HepG2 (cell line): ENCODE measurements around the gene SLC25A47. TPM values are rescaled to one million over a fixed set of nuclear protein-coding genes. Genes with fewer than 3 reads are reported as not detected.
A peak's percentile ranks its signal among the peaks of the same experiment; 100 is the strongest.

Experiments
- ATF1 ChIP-seq: IDR thresholded peaks from 2 replicates; pipeline ENCODE4 v1.6.1; 2016; ENCODE audit warnings: mild to moderate bottlenecking, control low read depth
- HDAC2 ChIP-seq: sonication (generic); formaldehyde crosslinking; IDR thresholded peaks from 2 replicates; pipeline ENCODE4 v1.4.0; 2020; ENCODE audit warnings: missing genetic modification reagents
- HOXA7 ChIP-seq: sonication (generic); formaldehyde crosslinking; IDR thresholded peaks from 2 replicates; pipeline ENCODE4 v1.8.1; 2022; ENCODE audit warnings: mild to moderate bottlenecking, missing genetic modification reagents, moderate library complexity
- KAT7 ChIP-seq: IDR thresholded peaks from 2 replicates; pipeline ENCODE4 v1.6.1; 2018; ENCODE audit warnings: borderline replicate concordance, missing compliant biosample characterization
- LCORL ChIP-seq, 2 experiments: fragments of 450-650 bp in 1 of 2; sonication (generic) in 1 of 2; formaldehyde crosslinking in 1 of 2; IDR thresholded peaks; 2 replicates each; pipeline versions ENCODE4 v1.5.0 to v1.6.1; 2017 to 2020; ENCODE audit warnings: antibody characterized with exemption in 1 of 2, missing genetic modification reagents in 1 of 2
- PHF21A ChIP-seq: sonication (generic); formaldehyde crosslinking; IDR thresholded peaks from 2 replicates; pipeline ENCODE4 v1.5.0; 2020; ENCODE audit warnings: mild to moderate bottlenecking, missing genetic modification reagents
- RAD51 ChIP-seq: fragments of 450-650 bp; IDR thresholded peaks from 2 replicates; pipeline ENCODE4 v1.6.1; 2016; ENCODE audit warnings: borderline replicate concordance
- SMAD9 ChIP-seq: sonication (generic); formaldehyde crosslinking; IDR thresholded peaks from 2 replicates; pipeline ENCODE4 v1.5.1; 2020; ENCODE audit warnings: mild to moderate bottlenecking, missing genetic modification reagents
- SNAI1 ChIP-seq: sonication (generic); formaldehyde crosslinking; IDR thresholded peaks from 2 replicates; pipeline ENCODE4 v1.5.0; 2020; ENCODE audit warnings: mild to moderate bottlenecking, missing genetic modification reagents, borderline replicate concordance
- TBX2 ChIP-seq: sonication (generic); formaldehyde crosslinking; IDR thresholded peaks from 2 replicates; pipeline ENCODE4 v1.5.0; 2020; ENCODE audit warnings: missing genetic modification reagents, mild to moderate bottlenecking, borderline replicate concordance
- TCF7 ChIP-seq: sonication (generic); IDR thresholded peaks from 2 replicates; pipeline ENCODE4 v1.6.1; 2016; ENCODE audit warnings: antibody characterized with exemption, low read depth
- ZBTB42 ChIP-seq: sonication (generic); formaldehyde crosslinking; IDR thresholded peaks from 2 replicates; pipeline ENCODE4 v1.5.0; 2020; ENCODE audit warnings: mild to moderate bottlenecking, missing genetic modification reagents
- ZC3H4 ChIP-seq: sonication (generic); formaldehyde crosslinking; IDR thresholded peaks from 2 replicates; pipeline ENCODE4 v1.4.0; 2020; ENCODE audit warnings: missing genetic modification reagents, borderline replicate concordance
- ZNF143 ChIP-seq: sonication (generic); formaldehyde crosslinking; IDR thresholded peaks from 2 replicates; pipeline ENCODE4 v1.4.0; 2020; ENCODE audit warnings: missing genetic modification reagents
- ZNF251 ChIP-seq: sonication (generic); formaldehyde crosslinking; IDR thresholded peaks from 2 replicates; pipeline ENCODE4 v1.9.0; 2021; ENCODE audit warnings: mild to moderate bottlenecking, missing genetic modification reagents
- ZNF350 ChIP-seq: sonication (generic); formaldehyde crosslinking; IDR thresholded peaks from 2 replicates; pipeline ENCODE4 v1.4.0; 2020; ENCODE audit warnings: mild to moderate bottlenecking, low read depth, missing genetic modification reagents, borderline replicate concordance
- ZNF460 ChIP-seq: sonication (generic); formaldehyde crosslinking; IDR thresholded peaks from 2 replicates; pipeline ENCODE4 v1.5.1; 2020; ENCODE audit warnings: missing genetic modification reagents, mild to moderate bottlenecking, borderline replicate concordance
- ZNF577 ChIP-seq: sonication (generic); formaldehyde crosslinking; IDR thresholded peaks from 2 replicates; pipeline ENCODE4 v1.4.0; 2020; ENCODE audit warnings: mild to moderate bottlenecking, low read depth, missing genetic modification reagents, borderline replicate concordance
- ZNF589 ChIP-seq: sonication (generic); formaldehyde crosslinking; conservative IDR thresholded peaks from 2 replicates; pipeline ENCODE4 v1.8.0; 2022; ENCODE audit warnings: mild to moderate bottlenecking, moderate library complexity, missing genetic modification reagents
- ZNF629 ChIP-seq: sonication (generic); formaldehyde crosslinking; conservative IDR thresholded peaks from 2 replicates; pipeline ENCODE4 v1.5.0; 2020; ENCODE audit warnings: missing genetic modification reagents
- polyA plus RNA-seq, 8 experiments: library from polyadenylated mRNA; depleted of rRNA in 3 of 8; stranded (reverse) in 7 of 8; unstranded in 1 of 8; fragments of >200 nt; fragmentation: Illumina TruSeq in 4 of 8; extraction: Trizol in 4 of 8; gene quantifications; 2 replicates each; pipeline versions ENCODE4 v1.2.1 to v1.2.3, GENCODE V29; 2011 to 2016; ENCODE audit warnings: low read depth in 4 of 8, missing spikeins in 1 of 8, mixed read lengths in 1 of 8; ENCODE audit not compliant: insufficient read depth in 1 of 8
- total RNA-seq, 5 experiments: library from RNA; depleted of rRNA; stranded (reverse); fragments of >200 nt; fragmentation: Illumina TruSeq; extraction: Trizol; gene quantifications; 2 replicates each; pipeline ENCODE4 v1.2.3, GENCODE V29; 2016; ENCODE audit warnings: low read depth in 1 of 5
- TF ChIP-seq, protein P1 (sequence below): sonication (generic); formaldehyde crosslinking; conservative IDR thresholded peaks from 2 replicates; pipeline ENCODE4 v1.8.0; 2022; ENCODE audit warnings: mild to moderate bottlenecking, moderate library complexity, missing genetic modification reagents
- TF ChIP-seq, protein P2 (sequence below): sonication (generic); formaldehyde crosslinking; IDR thresholded peaks from 2 replicates; pipeline ENCODE4 v1.4.0; 2020; ENCODE audit warnings: mild to moderate bottlenecking, missing genetic modification reagents
- TF ChIP-seq, protein P3 (sequence below): IDR thresholded peaks from 2 replicates; pipeline ENCODE4 v1.6.1; 2016; ENCODE audit warnings: low read depth, borderline replicate concordance
- TF ChIP-seq, protein P4 (sequence below): sonication (generic); formaldehyde crosslinking; IDR thresholded peaks from 2 replicates; pipeline ENCODE4; 2020; ENCODE audit warnings: missing genetic modification reagents, mild to moderate bottlenecking, borderline replicate concordance

SLC25A47 gene
- total and polyA plus RNA-seq, 2 of the 13 experiments (the other 11 are each of a cell fraction or from before 2014, with no cell fraction given): 1.0 to 1.7 TPM

DNA sequence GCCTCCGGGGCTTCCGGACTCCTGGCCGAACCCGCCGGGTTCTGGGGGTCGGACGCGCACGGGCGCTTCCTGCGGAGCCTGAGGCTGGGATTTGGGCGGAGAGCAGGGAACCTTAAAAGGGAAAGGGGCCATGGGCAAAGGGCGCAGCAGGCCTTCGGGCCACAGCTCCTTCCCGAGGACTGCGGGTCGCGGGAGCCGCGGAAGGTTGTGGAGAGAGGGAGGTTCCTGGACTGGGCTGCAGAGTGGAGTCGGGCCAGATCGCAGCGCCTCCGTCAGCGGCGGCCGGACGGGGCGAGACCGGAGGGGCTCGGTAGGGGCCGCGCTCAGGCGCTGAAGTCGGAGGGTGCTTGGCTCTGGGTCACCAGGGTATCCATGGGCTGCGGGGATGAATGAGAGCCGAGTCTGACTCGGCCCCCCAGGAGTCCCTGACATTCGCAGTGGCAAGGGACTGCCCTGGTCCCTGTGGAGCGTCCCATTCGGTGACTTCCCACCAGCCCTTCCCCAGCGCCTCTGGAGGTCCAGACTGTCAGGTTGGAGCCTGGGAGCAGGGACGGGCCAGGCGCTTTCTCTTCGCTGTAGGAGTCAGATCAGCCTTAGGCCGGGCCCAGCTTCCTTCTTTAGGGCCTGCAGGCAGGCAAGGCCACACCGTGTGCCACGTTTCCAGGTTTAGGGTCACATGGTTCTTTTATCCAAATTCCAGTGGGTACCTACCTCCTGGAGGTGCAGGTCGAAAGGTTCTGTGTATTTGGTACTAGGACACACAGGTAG lies 16.0 kb upstream of the SLC25A47 start (continued):
- TF ChIP-seq ZNF460: no peak
- TF ChIP-seq ATF1 (CRISPR knock-in tag): no peak
- TF ChIP-seq, protein P1, sequence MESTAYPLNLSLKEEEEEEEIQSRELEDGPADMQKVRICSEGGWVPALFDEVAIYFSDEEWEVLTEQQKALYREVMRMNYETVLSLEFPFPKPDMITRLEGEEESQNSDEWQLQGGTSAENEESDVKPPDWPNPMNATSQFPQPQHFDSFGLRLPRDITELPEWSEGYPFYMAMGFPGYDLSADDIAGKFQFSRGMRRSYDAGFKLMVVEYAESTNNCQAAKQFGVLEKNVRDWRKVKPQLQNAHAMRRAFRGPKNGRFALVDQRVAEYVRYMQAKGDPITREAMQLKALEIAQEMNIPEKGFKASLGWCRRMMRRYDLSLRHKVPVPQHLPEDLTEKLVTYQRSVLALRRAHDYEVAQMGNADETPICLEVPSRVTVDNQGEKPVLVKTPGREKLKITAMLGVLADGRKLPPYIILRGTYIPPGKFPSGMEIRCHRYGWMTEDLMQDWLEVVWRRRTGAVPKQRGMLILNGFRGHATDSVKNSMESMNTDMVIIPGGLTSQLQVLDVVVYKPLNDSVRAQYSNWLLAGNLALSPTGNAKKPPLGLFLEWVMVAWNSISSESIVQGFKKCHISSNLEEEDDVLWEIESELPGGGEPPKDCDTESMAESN (CRISPR knock-in tag): no peak
- TF ChIP-seq ZNF589 (CRISPR knock-in tag): no peak
- TF ChIP-seq ZC3H4 (CRISPR knock-in tag): no peak
- TF ChIP-seq ZNF143 (CRISPR knock-in tag): no peak
- TF ChIP-seq KAT7 (CRISPR knock-in tag): 0 out of 2 replicates have a peak, but pooled peaks have one; percentile 20
- TF ChIP-seq, protein P2, sequence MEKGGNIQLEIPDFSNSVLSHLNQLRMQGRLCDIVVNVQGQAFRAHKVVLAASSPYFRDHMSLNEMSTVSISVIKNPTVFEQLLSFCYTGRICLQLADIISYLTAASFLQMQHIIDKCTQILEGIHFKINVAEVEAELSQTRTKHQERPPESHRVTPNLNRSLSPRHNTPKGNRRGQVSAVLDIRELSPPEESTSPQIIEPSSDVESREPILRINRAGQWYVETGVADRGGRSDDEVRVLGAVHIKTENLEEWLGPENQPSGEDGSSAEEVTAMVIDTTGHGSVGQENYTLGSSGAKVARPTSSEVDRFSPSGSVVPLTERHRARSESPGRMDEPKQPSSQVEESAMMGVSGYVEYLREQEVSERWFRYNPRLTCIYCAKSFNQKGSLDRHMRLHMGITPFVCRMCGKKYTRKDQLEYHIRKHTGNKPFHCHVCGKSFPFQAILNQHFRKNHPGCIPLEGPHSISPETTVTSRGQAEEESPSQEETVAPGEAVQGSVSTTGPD: no peak
- no peak for TF ChIP-seq RAD51
- no peak for TF ChIP-seq ZBTB42
- TF ChIP-seq LCORL (IDR thresholded peaks at IDR 0.05): no peak
- TF ChIP-seq LCORL (CRISPR knock-in tag; IDR thresholded peaks at IDR 0.05): no peak
- TF ChIP-seq SMAD9 (CRISPR knock-in tag): no peak
- no peak for TF ChIP-seq ZNF577 (CRISPR knock-in tag)
- TF ChIP-seq, protein P3, sequence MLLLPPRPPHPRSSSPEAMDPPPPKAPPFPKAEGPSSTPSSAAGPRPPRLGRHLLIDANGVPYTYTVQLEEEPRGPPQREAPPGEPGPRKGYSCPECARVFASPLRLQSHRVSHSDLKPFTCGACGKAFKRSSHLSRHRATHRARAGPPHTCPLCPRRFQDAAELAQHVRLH (CRISPR knock-in tag): no peak
- peak; percentile 37; the same call in 1 of the 2 replicates for TF ChIP-seq HDAC2 (CRISPR knock-in tag)
- TF ChIP-seq PHF21A: no peak
- TF ChIP-seq ZNF629: no peak
- TF ChIP-seq, protein P4, sequence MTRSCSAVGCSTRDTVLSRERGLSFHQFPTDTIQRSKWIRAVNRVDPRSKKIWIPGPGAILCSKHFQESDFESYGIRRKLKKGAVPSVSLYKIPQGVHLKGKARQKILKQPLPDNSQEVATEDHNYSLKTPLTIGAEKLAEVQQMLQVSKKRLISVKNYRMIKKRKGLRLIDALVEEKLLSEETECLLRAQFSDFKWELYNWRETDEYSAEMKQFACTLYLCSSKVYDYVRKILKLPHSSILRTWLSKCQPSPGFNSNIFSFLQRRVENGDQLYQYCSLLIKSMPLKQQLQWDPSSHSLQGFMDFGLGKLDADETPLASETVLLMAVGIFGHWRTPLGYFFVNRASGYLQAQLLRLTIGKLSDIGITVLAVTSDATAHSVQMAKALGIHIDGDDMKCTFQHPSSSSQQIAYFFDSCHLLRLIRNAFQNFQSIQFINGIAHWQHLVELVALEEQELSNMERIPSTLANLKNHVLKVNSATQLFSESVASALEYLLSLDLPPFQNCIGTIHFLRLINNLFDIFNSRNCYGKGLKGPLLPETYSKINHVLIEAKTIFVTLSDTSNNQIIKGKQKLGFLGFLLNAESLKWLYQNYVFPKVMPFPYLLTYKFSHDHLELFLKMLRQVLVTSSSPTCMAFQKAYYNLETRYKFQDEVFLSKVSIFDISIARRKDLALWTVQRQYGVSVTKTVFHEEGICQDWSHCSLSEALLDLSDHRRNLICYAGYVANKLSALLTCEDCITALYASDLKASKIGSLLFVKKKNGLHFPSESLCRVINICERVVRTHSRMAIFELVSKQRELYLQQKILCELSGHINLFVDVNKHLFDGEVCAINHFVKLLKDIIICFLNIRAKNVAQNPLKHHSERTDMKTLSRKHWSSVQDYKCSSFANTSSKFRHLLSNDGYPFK (CRISPR knock-in tag): no peak
- TF ChIP-seq ZNF251 (CRISPR knock-in tag): no peak
- TF ChIP-seq SNAI1 (CRISPR knock-in tag): 0 out of 2 replicates have a peak, but pooled peaks have one; percentile 31
- TF ChIP-seq ZNF350 (CRISPR knock-in tag): no peak
- TF ChIP-seq TCF7: no peak
- no peak for TF ChIP-seq HOXA7 (CRISPR knock-in tag)
- peak; percentile 60; the same call in 1 of the 2 replicates for TF ChIP-seq TBX2
